Measurements from ENCODE around the gene USP9X.

USP9X gene

DNA sequence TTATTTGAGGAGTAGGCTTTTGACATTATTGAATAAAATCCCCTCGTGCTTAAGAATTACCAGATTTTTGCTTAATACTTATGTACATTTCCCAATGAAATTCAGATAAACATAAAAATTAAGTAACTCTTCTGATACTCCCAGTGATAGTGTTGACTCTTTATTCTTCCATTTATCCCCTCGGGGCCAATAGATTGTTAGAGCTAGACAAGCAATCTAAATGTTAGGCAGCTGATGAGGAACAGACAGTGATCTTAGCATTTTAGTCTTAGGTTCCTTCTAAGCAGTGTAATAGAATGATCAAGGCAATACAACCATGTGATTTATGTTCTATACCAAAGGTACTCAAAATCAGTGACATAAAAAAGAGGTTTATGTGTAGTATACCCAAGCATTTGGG is 68.7 kb downstream of the USP9X start:
- Histone ChIP-seq H4K20me1 (ENCODE audit: insufficient read depth) (no peaks in the 10 kb centered on the region), H2AFZ (ENCODE audit: low read depth) (no peak overlapping the region), H3K27me3 (ENCODE audit: insufficient read depth, low read depth) (no peaks in the 10 kb centered on the region), H3K4me1 (ENCODE audit: low read depth, poor library complexity, severe bottlenecking) (peaks cover 21% of the 10 kb centered on the region), H3K79me2 (ENCODE audit: insufficient read depth, low read depth) (no peaks in the 10 kb centered on the region), H3K36me3 (ENCODE audit: insufficient read depth) (no peaks in the 10 kb centered on the region), H3K4me3 (IDR thresholded peaks at IDR 0.05; ENCODE audit: insufficient read depth, low read depth, low read length) (no peak overlapping the region), H3K4me2 (no peak overlapping the region), H3K27ac (no peak overlapping the region), H3K9ac (no peak overlapping the region)
- TF ChIP-seq, protein P1, sequence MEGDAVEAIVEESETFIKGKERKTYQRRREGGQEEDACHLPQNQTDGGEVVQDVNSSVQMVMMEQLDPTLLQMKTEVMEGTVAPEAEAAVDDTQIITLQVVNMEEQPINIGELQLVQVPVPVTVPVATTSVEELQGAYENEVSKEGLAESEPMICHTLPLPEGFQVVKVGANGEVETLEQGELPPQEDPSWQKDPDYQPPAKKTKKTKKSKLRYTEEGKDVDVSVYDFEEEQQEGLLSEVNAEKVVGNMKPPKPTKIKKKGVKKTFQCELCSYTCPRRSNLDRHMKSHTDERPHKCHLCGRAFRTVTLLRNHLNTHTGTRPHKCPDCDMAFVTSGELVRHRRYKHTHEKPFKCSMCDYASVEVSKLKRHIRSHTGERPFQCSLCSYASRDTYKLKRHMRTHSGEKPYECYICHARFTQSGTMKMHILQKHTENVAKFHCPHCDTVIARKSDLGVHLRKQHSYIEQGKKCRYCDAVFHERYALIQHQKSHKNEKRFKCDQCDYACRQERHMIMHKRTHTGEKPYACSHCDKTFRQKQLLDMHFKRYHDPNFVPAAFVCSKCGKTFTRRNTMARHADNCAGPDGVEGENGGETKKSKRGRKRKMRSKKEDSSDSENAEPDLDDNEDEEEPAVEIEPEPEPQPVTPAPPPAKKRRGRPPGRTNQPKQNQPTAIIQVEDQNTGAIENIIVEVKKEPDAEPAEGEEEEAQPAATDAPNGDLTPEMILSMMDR (conservative IDR thresholded peaks at IDR 0.05; ENCODE audit: low read depth, low read length), result no peak

DNA sequence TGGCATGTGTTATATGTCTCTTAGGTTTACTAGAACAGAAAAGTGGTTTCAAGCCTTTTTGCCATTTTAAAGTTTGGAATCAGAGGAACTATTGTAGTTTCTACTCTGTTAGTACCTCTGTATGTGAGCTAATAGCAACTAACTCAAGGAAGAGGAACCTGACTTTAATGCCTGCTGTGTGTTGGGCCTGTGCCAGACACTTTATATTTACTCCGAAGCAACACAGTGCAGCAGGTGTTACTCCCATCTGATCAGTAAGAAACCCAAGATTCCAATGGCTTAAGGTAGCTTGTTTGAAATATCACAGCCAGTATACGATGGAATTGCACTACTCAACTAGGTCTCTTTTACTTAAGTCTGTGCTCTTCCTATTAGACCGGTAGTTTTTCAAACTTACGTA is 79.2 kb downstream of the USP9X start:
- 0 out of 2 replicates have a peak, but pooled peaks cover 5% of the 10 kb centered on the region for H4K20me1 ChIP-seq (ENCODE audit: insufficient read depth)
- no peaks in the 10 kb centered on the region for H3K36me3 ChIP-seq (ENCODE audit: insufficient read depth)
- TF ChIP-seq, protein P1 (conservative IDR thresholded peaks at IDR 0.05; ENCODE audit: low read depth, low read length), result no peak

DNA sequence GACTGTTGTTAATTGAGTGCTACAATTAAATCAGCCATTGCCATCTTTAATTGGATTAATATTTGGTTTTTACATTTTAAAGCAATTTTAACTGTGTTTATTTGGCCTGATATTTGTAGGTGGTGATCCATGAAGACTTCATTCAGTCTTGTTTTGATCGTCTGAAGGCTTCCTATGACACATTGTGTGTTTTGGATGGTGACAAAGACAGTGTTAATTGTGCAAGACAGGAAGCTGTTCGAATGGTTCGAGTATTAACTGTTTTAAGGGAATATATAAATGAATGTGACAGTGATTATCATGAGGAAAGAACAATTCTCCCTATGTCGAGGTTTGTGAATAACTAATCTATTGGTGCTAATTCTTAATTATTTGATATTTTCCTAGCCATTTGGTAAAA is 82.6 kb downstream of the USP9X start:
- Histone ChIP-seq H3K4me2 (no peak overlapping the region), H3K79me2 (ENCODE audit: insufficient read depth, low read depth) (no peaks in the 10 kb centered on the region), H2AFZ (ENCODE audit: low read depth) (no peak overlapping the region), H3K27me3 (ENCODE audit: insufficient read depth, low read depth) (no peaks in the 10 kb centered on the region), H3K36me3 (ENCODE audit: insufficient read depth) (0 out of 2 replicates have a peak, but pooled peaks cover 4% of the 10 kb centered on the region), H3K4me1 (ENCODE audit: low read depth, poor library complexity, severe bottlenecking) (no peaks in the 10 kb centered on the region), H3K27ac (no peak overlapping the region), H3K9ac (no peak overlapping the region), H4K20me1 (ENCODE audit: insufficient read depth) (0 out of 2 replicates have a peak, but pooled peaks cover 5% of the 10 kb centered on the region), H3K4me3 (IDR thresholded peaks at IDR 0.05; ENCODE audit: insufficient read depth, low read depth, low read length) (no peak overlapping the region)
- TF ChIP-seq, protein P1 (conservative IDR thresholded peaks at IDR 0.05; ENCODE audit: low read depth, low read length), result no peak

More for the DNA sequence above, 79.2 kb downstream of the USP9X start:
- H3K4me1 ChIP-seq (ENCODE audit: low read depth, poor library complexity, severe bottlenecking), result no peaks in the 10 kb centered on the region
- H3K27me3 ChIP-seq (ENCODE audit: insufficient read depth, low read depth), result no peaks in the 10 kb centered on the region
- H3K9ac ChIP-seq, result no peak overlapping the region
- H3K79me2 ChIP-seq (ENCODE audit: insufficient read depth, low read depth), result no peaks in the 10 kb centered on the region
- no peak overlapping the region for H3K4me2 ChIP-seq
- no peak overlapping the region for H3K4me3 ChIP-seq (IDR thresholded peaks at IDR 0.05; ENCODE audit: insufficient read depth, low read depth, low read length)
- H2AFZ ChIP-seq (ENCODE audit: low read depth), result no peak overlapping the region
- H3K27ac ChIP-seq, result no peak overlapping the region

DNA sequence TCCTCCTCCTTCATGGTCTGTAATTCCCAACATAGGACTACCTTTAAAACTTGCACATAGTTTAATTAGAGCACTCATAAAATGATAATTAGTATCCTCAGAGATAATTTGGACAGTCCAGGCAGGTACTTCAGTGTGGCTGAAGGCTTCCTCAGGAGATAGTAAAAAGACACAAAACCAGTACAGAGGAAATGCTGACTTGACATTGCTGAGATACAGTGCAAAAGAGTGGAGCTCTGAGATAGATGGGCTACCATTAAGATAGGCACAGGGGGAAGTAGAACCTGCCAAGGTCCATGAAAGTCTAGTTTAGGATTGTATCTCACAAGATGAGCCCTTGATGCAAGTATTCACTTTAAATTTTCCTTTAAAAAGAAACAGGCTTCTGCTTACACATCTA is 91.0 kb downstream of the USP9X start:
- Histone ChIP-seq H3K27me3 (ENCODE audit: insufficient read depth, low read depth) (no peaks in the 10 kb centered on the region), H2AFZ (ENCODE audit: low read depth) (no peak overlapping the region), H3K9ac (no peak overlapping the region), H3K79me2 (ENCODE audit: insufficient read depth, low read depth) (no peaks in the 10 kb centered on the region), H4K20me1 (ENCODE audit: insufficient read depth) (no peaks in the 10 kb centered on the region), H3K4me3 (IDR thresholded peaks at IDR 0.05; ENCODE audit: insufficient read depth, low read depth, low read length) (no peak overlapping the region), H3K36me3 (ENCODE audit: insufficient read depth) (no peaks in the 10 kb centered on the region), H3K27ac (no peak overlapping the region), H3K4me2 (no peak overlapping the region), H3K4me1 (ENCODE audit: low read depth, poor library complexity, severe bottlenecking) (peaks cover 35% of the 10 kb centered on the region)
- TF ChIP-seq, protein P1 (conservative IDR thresholded peaks at IDR 0.05; ENCODE audit: low read depth, low read length), result no peak

Measured in KMS-11 (cell line).